ENCODE data around the gene DUS1L.

- TF ChIP-seq CTCF (IDR thresholded peaks at IDR 0.05) (no peak), POLR2A (IDR thresholded peaks at IDR 0.05) (no peak)
Observed at GRCh38 chr17:82021900-82022309, 43.7 kb downstream of the DUS1L start.
